Measurements from ENCODE around the gene NT5C2. TPM values are rescaled to one million over a fixed set of nuclear protein-coding genes. Genes with fewer than 3 reads are reported as not detected.
"Not testable (repeated sequence)": the region's sequence is repeated elsewhere in the genome, so short reads cannot be mapped to it uniquely, and the experiment has no call there.

Gene NT5C2
- total and polyA plus RNA-seq, 5 donors, result 23.3 to 46.1 (median 38.2) TPM

- H3K4me3 ChIP-seq (ENCODE audit: low read length); ATAC-seq; H3K9me3 ChIP-seq (ENCODE audit: control insufficient read depth, low read length); DNase-seq; H3K27ac ChIP-seq (ENCODE audit: low read length); H3K27me3 ChIP-seq (ENCODE audit: control insufficient read depth, insufficient read depth); H3K4me1 ChIP-seq (ENCODE audit: control insufficient read depth, insufficient read depth, low read length): not testable (repeated sequence)
- intact Hi-C loops (cut with DNase I), result loop anchor here in 1 of 4 donors (2.0 kb wide), 1 partner anchor 19 kb away; no protein-coding TSS in a partner anchor
- whole genome bisulfite sequencing, result 96% methylated on average over 9 of the region's 9 CpGs
Observed at GRCh38 chr10:103163766-103164403, 29.2 kb downstream of the NT5C2 start.

GRCh38 chr10:103157246-103157645, 35.8 kb downstream of the NT5C2 start:
- no peaks in the 10 kb centered on the region for H3K4me1 ChIP-seq (ENCODE audit: control insufficient read depth, insufficient read depth, low read length)
- 92% methylated on average over 1 of the region's 1 CpG for WGBS
- no peak overlapping the region for H3K27ac ChIP-seq (ENCODE audit: low read length)
- no peak for ATAC-seq
- no peaks in the 10 kb centered on the region for H3K9me3 ChIP-seq (ENCODE audit: control insufficient read depth, low read length)
- intact Hi-C loops (cut with DNase I), result no loop called here
- H3K4me3 ChIP-seq (ENCODE audit: low read length), result no peak overlapping the region
- H3K27me3 ChIP-seq (ENCODE audit: control insufficient read depth, insufficient read depth), result no peaks in the 10 kb centered on the region
- no peak for DNase-seq

GRCh38 chr10:103155471-103156085, 37.5 kb downstream of the NT5C2 start:
- H3K4me1 ChIP-seq (ENCODE audit: control insufficient read depth, insufficient read depth, low read length), result peaks cover 1% of the 10 kb centered on the region
- ATAC-seq, result peak in 1 of 2 donors; percentile 24
- H3K27me3 ChIP-seq (ENCODE audit: control insufficient read depth, insufficient read depth), result no peaks in the 10 kb centered on the region
- no peaks in the 10 kb centered on the region for H3K9me3 ChIP-seq (ENCODE audit: control insufficient read depth, low read length)
- intact Hi-C loops (cut with DNase I), result no loop called here
- DNase-seq, result no peak
- WGBS, result 67% methylated on average over 4 of the region's 4 CpGs
- no peak overlapping the region for H3K27ac ChIP-seq (ENCODE audit: low read length)
- H3K4me3 ChIP-seq (ENCODE audit: low read length), result no peak overlapping the region

- Histone ChIP-seq H3K27ac (ENCODE audit: low read length) (no peak overlapping the region), H3K4me3 (ENCODE audit: low read length) (no peak overlapping the region), H3K4me1 (ENCODE audit: control insufficient read depth, insufficient read depth, low read length) (peaks cover 1% of the 10 kb centered on the region), H3K27me3 (ENCODE audit: control insufficient read depth, insufficient read depth) (no peaks in the 10 kb centered on the region), H3K9me3 (ENCODE audit: control insufficient read depth, low read length) (no peaks in the 10 kb centered on the region)
- ATAC-seq, result peak; percentile 59 to 67
- 35% methylated on average over 3 of the region's 3 CpGs for WGBS
- DNase-seq, result no peak
- intact Hi-C loops (cut with DNase I), result no loop called here
Observed at GRCh38 chr10:103154521-103155299, 38.4 kb downstream of the NT5C2 start.

GRCh38 chr10:103153302-103154197, 39.5 kb downstream of the NT5C2 start:
- no peaks in the 10 kb centered on the region for H3K9me3 ChIP-seq (ENCODE audit: control insufficient read depth, low read length)
- peaks cover 1% of the 10 kb centered on the region for H3K4me1 ChIP-seq (ENCODE audit: control insufficient read depth, insufficient read depth, low read length)
- no peaks in the 10 kb centered on the region for H3K27me3 ChIP-seq (ENCODE audit: control insufficient read depth, insufficient read depth)
- intact Hi-C loops (cut with DNase I), result no loop called here
- DNase-seq (peak in 1 of 3 donors; percentile 65), ATAC-seq (peak; percentile 61 to 76)
- H3K27ac ChIP-seq (ENCODE audit: low read length), result peak overlapping the region; percentile 83
- WGBS, result 18% methylated on average over 8 of the region's 8 CpGs
- H3K4me3 ChIP-seq (ENCODE audit: low read length), result peak overlapping the region; percentile 64

GRCh38 chr10:103149991-103150622, 43.0 kb downstream of the NT5C2 start:
- peaks cover 4% of the 10 kb centered on the region for H3K4me1 ChIP-seq (ENCODE audit: control insufficient read depth, insufficient read depth, low read length)

GRCh38 chr10:103147645-103148044, 45.4 kb downstream of the NT5C2 start:
- no peak overlapping the region for H3K27ac ChIP-seq (ENCODE audit: low read length)
- ATAC-seq (no peak), DNase-seq (no peak)
- H3K27me3 ChIP-seq (ENCODE audit: control insufficient read depth, insufficient read depth), result no peaks in the 10 kb centered on the region
- H3K4me1 ChIP-seq (ENCODE audit: control insufficient read depth, insufficient read depth, low read length), result peaks cover 4% of the 10 kb centered on the region
- no peak overlapping the region for H3K4me3 ChIP-seq (ENCODE audit: low read length)
- H3K9me3 ChIP-seq (ENCODE audit: control insufficient read depth, low read length), result no peaks in the 10 kb centered on the region
- intact Hi-C loops (cut with DNase I), result no loop called here
- WGBS, result 96% methylated on average over 4 of the region's 4 CpGs

More at GRCh38 chr10:103149991-103150622, 43.0 kb downstream of the NT5C2 start:
- Histone ChIP-seq H3K27me3 (ENCODE audit: control insufficient read depth, insufficient read depth) (no peaks in the 10 kb centered on the region), H3K4me3 (ENCODE audit: low read length) (no peak overlapping the region), H3K27ac (ENCODE audit: low read length) (no peak overlapping the region), H3K9me3 (ENCODE audit: control insufficient read depth, low read length) (no peaks in the 10 kb centered on the region)
- no peak for ATAC-seq
- no peak for DNase-seq
- WGBS, result 94% methylated on average over 2 of the region's 2 CpGs
- intact Hi-C loops (cut with DNase I), result no loop called here

- peaks cover 2% of the 10 kb centered on the region for H3K4me1 ChIP-seq (ENCODE audit: control insufficient read depth, insufficient read depth, low read length)
- WGBS, result 35% methylated on average over 3 of the region's 3 CpGs
- intact Hi-C loops (cut with DNase I), result loop anchor here in 1 of 4 donors (2.0 kb wide), 1 partner anchor 19 kb away; no protein-coding TSS in a partner anchor
- peak overlapping the region; percentile 22 for H3K4me3 ChIP-seq (ENCODE audit: low read length)
- ATAC-seq, result peak; percentile 79 to 87
- peak; percentile 67 to 84 (median 83) for DNase-seq
- H3K27me3 ChIP-seq (ENCODE audit: control insufficient read depth, insufficient read depth), result no peaks in the 10 kb centered on the region
- H3K27ac ChIP-seq (ENCODE audit: low read length), result no peak overlapping the region
- no peaks in the 10 kb centered on the region for H3K9me3 ChIP-seq (ENCODE audit: control insufficient read depth, low read length)
Observed at GRCh38 chr10:103145860-103146466, 47.1 kb downstream of the NT5C2 start.

GRCh38 chr10:103145046-103145445, 48.0 kb downstream of the NT5C2 start:
- Histone ChIP-seq H3K9me3 (ENCODE audit: control insufficient read depth, low read length) (no peaks in the 10 kb centered on the region), H3K27me3 (ENCODE audit: control insufficient read depth, insufficient read depth) (no peaks in the 10 kb centered on the region), H3K4me3 (ENCODE audit: low read length) (peak overlapping the region; percentile 5), H3K27ac (ENCODE audit: low read length) (no peak overlapping the region), H3K4me1 (ENCODE audit: control insufficient read depth, insufficient read depth, low read length) (peaks cover 2% of the 10 kb centered on the region)
- WGBS, result 85% methylated on average over 1 of the region's 1 CpG
- no peak for DNase-seq
- no peak for ATAC-seq
- intact Hi-C loops (cut with DNase I), result loop anchor here in 1 of 4 donors (2.0 kb wide), 1 partner anchor 20 kb away; no protein-coding TSS in a partner anchor

- ATAC-seq, result no peak
- Histone ChIP-seq H3K27ac (ENCODE audit: low read length) (no peak overlapping the region), H3K27me3 (ENCODE audit: control insufficient read depth, insufficient read depth) (no peaks in the 10 kb centered on the region), H3K9me3 (ENCODE audit: control insufficient read depth, low read length) (no peaks in the 10 kb centered on the region), H3K4me1 (ENCODE audit: control insufficient read depth, insufficient read depth, low read length) (peaks cover 2% of the 10 kb centered on the region), H3K4me3 (ENCODE audit: low read length) (no peak overlapping the region)
- intact Hi-C loops (cut with DNase I), result loop anchor here in 1 of 4 donors (2.0 kb wide), 1 partner anchor 21 kb away; no protein-coding TSS in a partner anchor
- 52% methylated on average over 2 of the region's 2 CpGs for WGBS
- no peak for DNase-seq
Observed at GRCh38 chr10:103144041-103144440, 49.0 kb downstream of the NT5C2 start.

Measured in right cardiac atrium (tissue), 5 donors.